Adipocyte (in vitro differentiated cells): ENCODE measurements around the gene AFTPH.
A peak's percentile ranks its signal among the peaks of the same experiment; 100 is the strongest.

ENCODE experiments used
- DNase-seq: peaks from one replicate; pipeline ENCODE4 v3.0.0-alpha.2; 2015; ENCODE audit warnings: low read depth
- H3K27me3 ChIP-seq: replicated peaks from 2 replicates; pipeline ENCODE4 v1.7.0; 2013; ENCODE audit warnings: mild to moderate bottlenecking, low read length, moderate library complexity; ENCODE audit not compliant: control insufficient read depth, insufficient read depth
- H3K36me3 ChIP-seq: 2 replicates; pipeline ENCODE4 v1.7.0; 2013; ENCODE audit warnings: low read length, mild to moderate bottlenecking, moderate library complexity; ENCODE audit not compliant: control insufficient read depth, insufficient read depth, severe bottlenecking
- H3K4me1 ChIP-seq: 2 replicates; pipeline ENCODE4 v1.7.0; 2013; ENCODE audit warnings: mild to moderate bottlenecking, low read length, moderate library complexity; ENCODE audit not compliant: control insufficient read depth, insufficient read depth
- H3K4me3 ChIP-seq: 2 replicates; pipeline ENCODE4 v1.7.0; 2013; ENCODE audit warnings: mild to moderate bottlenecking, low read length, moderate library complexity
- H3K9ac ChIP-seq: 2 replicates; pipeline ENCODE4 v1.7.0; 2013; ENCODE audit warnings: mild to moderate bottlenecking, low read length, moderate library complexity
- H3K9me3 ChIP-seq: 2 replicates; pipeline ENCODE4 v1.7.0; 2013; ENCODE audit warnings: mild to moderate bottlenecking, low read length, moderate library complexity; ENCODE audit not compliant: control insufficient read depth

AFTPH gene

DNA sequence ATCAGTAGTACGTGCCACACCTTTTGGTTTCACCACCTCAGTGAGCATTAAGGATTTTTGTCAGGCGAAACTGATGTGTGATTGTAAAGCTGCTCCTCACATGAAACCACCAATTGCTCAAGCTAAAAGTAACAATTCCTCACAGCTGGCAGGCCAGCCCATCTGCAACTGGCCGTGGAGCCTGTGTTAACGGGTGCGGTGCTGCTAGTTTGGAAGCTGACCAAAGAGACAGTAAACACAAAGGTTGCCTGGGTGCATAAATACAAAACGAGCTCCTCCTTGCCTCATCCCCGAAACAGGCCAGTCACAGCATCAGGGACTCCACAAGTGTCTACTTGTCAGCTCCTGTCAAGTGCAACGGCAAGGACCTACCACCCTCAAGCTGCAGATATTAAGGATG lies 38.2 kb upstream of the AFTPH start:
- no peaks in the 10 kb centered on the region for H3K36me3 ChIP-seq
- DNase-seq = peak; percentile 5
- peaks cover 3% of the 10 kb centered on the region for H3K27me3 ChIP-seq
- H3K9ac ChIP-seq = no peak overlapping the region
- H3K4me3 ChIP-seq = no peak overlapping the region
- peaks cover 11% of the 10 kb centered on the region for H3K4me1 ChIP-seq
- H3K9me3 ChIP-seq = no peaks in the 10 kb centered on the region

DNA sequence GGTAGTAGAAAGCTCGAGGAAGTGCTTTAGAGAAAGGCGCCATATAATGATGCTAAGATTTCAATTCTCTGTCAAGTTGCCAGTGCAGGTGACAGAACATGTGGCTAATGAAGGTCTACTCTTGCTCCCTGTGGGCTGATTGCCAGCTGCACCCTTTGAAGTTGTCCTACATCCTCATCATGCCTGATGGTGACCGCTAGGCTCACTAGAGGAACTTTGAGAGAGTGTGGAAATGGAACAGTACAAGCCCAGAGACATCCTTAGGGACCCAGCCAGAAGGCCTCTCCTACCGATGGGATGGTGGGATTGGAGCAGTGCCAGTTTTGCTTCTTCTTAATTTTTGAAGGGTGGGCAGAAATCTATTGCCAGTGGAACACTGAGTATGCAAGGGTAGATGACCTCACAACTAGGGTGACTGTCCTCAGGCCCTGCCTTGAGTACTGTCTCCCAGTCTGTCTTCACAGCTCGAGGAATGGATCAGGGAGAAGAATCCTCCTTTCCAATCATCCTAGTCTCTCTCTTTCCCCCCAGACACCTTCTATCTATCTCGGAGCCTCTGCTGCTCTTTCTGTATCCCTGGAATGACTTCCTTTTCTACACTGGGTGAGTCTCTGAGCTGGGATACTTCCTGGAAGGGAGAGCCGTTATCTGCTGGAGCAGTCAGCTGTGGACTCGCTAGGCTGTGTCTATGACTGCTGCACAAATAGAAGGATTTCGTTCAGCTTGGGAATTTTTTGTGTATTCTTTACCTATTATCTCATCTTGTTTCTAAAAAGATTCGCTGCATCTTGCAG lies 36.7 kb upstream of the AFTPH start:
- Histone ChIP-seq H3K36me3 (no peaks in the 10 kb centered on the region), H3K9me3 (no peaks in the 10 kb centered on the region), H3K9ac (no peak overlapping the region), H3K4me3 (no peak overlapping the region), H3K4me1 (peaks cover 11% of the 10 kb centered on the region), H3K27me3 (peaks cover 3% of the 10 kb centered on the region)
- no peak for DNase-seq

DNA sequence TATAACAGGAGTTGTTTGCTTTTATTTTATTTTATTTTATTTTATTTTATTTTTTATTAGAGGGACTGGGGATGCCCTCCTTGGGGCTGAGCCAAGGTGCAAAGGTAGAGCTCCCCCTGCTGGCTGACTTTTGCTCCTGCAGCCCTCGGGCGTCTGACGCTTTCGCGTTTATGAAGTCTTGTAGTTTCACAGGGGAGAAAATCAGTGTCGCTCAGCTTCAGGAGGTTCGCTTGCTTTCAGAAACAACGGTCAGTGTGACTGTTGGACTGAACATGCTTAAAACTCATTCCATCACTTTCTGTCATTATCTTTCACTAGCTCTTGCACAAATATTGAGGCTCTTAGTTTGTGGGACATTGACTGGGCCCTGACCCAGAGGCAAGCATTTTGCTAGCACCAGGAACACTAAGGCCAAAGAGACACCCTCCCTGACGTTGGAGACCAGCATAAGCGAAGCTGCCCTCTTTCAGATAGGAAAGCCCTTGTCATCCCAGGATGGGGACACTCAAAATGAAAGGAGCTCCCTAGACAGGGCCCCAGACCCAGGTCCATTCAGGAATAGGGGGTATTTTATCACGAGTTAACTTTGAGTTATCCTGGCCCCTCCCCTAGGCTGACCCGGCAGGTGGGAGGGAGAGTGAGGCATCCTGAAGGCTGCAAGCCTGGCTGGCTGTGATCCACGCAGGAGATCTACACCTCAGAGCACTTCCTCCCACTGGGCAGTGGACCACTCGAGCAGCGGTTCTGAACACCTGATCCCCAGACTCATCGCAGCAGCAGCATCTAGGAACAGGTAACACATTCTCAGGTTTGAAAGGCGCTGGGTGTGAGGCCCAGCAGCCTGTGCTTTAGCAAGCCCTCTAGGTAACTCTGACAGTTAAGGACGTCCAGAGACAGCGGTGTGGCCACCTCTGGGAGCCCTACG lies 35.8 kb upstream of the AFTPH start:
- H3K4me1 ChIP-seq = peaks cover 11% of the 10 kb centered on the region
- no peak overlapping the region for H3K4me3 ChIP-seq
- H3K36me3 ChIP-seq = no peaks in the 10 kb centered on the region
- peak overlapping the region; percentile 39 for H3K9ac ChIP-seq
- DNase-seq = peak; percentile 79
- no peaks in the 10 kb centered on the region for H3K9me3 ChIP-seq
- peaks cover 3% of the 10 kb centered on the region for H3K27me3 ChIP-seq

DNA sequence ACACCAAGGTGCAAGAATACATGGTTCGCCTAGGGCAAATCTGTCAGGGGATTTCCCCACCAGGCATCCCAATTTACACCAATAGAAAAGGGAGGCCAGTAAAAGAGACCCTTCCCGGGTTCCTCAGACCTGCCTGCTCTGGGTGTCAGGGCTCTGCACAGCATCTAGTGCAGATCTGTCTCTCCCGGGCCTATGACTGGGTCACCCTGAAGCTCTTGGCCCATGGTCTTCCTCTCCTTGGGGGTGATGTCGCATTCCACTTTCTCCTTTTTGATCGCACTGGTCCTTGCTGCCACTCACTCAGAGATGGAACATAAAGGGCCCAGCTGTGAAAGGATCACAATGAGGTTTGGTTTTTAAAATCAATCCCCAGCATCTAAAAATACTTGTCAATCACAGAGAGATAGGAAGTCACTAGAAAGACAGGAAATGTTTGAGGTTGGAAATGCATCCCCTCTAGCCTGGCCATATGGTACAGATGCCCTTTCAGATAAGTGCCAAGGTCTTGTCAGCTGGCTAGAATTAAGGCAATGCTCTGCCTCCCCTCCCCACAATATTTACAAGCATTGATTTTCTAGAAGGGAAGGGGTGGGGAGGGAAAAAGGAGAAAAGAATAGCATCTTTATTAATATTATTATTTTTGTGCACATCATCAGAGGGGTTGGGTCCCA lies 34.9 kb upstream of the AFTPH start:
- H3K27me3 ChIP-seq = peaks cover 3% of the 10 kb centered on the region
- DNase-seq = no peak
- no peaks in the 10 kb centered on the region for H3K9me3 ChIP-seq
- no peak overlapping the region for H3K4me3 ChIP-seq
- no peaks in the 10 kb centered on the region for H3K36me3 ChIP-seq
- H3K9ac ChIP-seq = no peak overlapping the region
- peaks cover 11% of the 10 kb centered on the region for H3K4me1 ChIP-seq

DNA sequence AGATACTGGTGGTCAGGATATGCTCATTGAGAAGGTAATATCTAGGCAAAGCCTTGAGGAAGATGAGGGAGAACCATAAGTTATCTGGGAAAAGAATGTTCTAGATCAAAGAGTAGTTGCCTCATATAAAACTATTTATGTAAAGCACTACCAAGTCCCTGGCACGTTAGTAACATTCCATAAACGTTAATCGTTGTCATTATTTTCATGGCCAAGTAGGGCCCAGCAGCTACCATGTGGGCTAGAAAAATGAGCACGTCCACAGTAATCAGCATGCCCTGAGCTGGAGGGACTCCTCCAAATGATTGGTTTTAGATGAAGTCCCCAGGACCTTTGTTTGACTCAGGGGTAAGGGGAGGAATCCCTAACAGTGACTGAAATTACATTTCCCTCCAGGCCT lies 32.7 kb upstream of the AFTPH start:
- peaks cover 3% of the 10 kb centered on the region for H3K4me1 ChIP-seq
- H3K4me3 ChIP-seq = no peak overlapping the region
- no peak overlapping the region for H3K9ac ChIP-seq
- peak; percentile 40 for DNase-seq
- peaks cover 3% of the 10 kb centered on the region for H3K27me3 ChIP-seq
- no peaks in the 10 kb centered on the region for H3K9me3 ChIP-seq
- no peaks in the 10 kb centered on the region for H3K36me3 ChIP-seq

DNA sequence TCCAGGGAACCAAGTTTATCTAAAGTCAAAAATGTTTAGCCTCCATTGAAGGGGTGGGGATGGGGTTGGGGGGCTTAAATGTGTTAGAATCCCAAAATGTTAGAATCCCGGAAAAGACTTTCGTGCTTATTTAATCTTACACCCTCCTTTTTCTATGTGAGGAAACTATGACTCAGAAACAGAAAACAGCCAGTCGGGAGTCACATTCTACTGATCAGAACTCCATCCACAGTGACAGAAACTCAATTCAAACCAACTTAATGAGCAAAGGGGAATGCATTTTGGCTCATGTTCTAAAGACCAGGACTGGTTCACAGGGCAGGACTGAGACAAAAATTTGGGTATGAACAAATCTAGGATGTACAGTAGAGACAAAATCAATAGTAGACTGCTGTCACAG lies 31.9 kb upstream of the AFTPH start:
- Histone ChIP-seq H3K36me3 (no peaks in the 10 kb centered on the region), H3K4me3 (no peak overlapping the region), H3K4me1 (peaks cover 3% of the 10 kb centered on the region), H3K9me3 (no peaks in the 10 kb centered on the region), H3K27me3 (no peaks in the 10 kb centered on the region), H3K9ac (no peak overlapping the region)
- no peak for DNase-seq

DNA sequence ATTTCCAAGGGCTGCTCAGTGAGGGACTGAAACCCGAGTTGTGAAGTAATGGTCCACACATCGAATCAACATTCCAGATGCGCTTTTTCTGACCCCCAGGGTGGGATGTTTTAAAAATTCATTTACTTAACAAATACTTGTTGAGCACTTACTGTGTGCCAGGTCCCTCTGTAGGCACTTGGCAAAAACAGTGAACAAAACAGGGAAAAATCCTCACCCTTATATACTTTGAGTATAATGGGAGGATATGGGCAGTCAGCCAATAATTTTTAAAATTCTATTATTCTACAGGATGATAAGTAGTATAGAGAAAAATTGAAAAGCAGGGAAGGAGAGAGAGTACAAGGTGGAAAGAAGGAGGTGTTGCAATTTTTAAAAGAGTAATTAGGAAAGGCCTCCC lies 31.3 kb upstream of the AFTPH start:
- H3K9ac ChIP-seq = no peak overlapping the region
- H3K27me3 ChIP-seq = no peaks in the 10 kb centered on the region
- DNase-seq = no peak
- H3K36me3 ChIP-seq = no peaks in the 10 kb centered on the region
- H3K4me1 ChIP-seq = peaks cover 3% of the 10 kb centered on the region
- H3K9me3 ChIP-seq = no peaks in the 10 kb centered on the region
- no peak overlapping the region for H3K4me3 ChIP-seq

DNA sequence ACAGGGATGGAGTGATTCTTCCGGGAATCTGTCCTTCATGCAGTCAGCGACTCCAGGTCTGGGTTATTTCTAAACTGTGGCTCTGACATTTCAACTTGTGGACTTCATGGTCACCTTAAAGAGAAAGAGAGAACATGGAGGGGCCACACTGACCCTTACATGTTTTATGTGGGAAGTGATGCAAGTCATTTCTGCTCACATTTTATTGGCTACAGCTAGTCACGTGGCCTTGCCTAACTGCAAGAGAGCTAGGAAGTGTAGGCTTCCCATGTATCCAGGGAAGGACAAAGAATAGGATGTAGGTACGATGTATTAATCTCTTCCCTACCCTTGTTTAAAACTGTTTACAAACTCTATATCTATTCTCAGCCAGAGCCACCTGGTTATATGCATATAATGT lies 30.3 kb upstream of the AFTPH start:
- Histone ChIP-seq H3K4me1 (no peaks in the 10 kb centered on the region), H3K27me3 (peaks cover 7% of the 10 kb centered on the region), H3K4me3 (no peak overlapping the region), H3K36me3 (no peaks in the 10 kb centered on the region), H3K9ac (no peak overlapping the region), H3K9me3 (no peaks in the 10 kb centered on the region)
- DNase-seq = no peak

DNA sequence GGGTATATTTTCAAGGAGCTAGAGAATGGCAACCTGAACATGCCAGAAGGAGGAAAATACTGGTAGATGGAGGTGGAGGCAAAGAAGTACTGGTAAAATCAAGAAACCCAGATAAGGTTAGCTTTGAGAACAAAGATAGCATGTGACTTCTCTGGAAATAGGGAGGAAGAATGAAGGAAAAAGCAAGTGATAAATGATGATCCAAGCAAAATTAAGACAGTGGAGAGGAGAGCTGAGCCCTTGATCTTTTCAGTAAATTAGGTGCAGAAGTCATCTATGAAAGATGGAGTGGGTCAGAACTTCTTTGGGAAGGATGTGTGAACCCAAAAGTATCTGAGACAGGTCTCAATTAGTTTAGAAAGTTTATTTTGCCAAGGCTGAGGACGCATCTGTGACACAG lies 25.7 kb upstream of the AFTPH start:
- H3K27me3 ChIP-seq = peaks cover 21% of the 10 kb centered on the region
- H3K9ac ChIP-seq = no peak overlapping the region
- no peak for DNase-seq
- no peak overlapping the region for H3K4me3 ChIP-seq
- no peaks in the 10 kb centered on the region for H3K9me3 ChIP-seq
- no peaks in the 10 kb centered on the region for H3K4me1 ChIP-seq
- no peaks in the 10 kb centered on the region for H3K36me3 ChIP-seq

DNA sequence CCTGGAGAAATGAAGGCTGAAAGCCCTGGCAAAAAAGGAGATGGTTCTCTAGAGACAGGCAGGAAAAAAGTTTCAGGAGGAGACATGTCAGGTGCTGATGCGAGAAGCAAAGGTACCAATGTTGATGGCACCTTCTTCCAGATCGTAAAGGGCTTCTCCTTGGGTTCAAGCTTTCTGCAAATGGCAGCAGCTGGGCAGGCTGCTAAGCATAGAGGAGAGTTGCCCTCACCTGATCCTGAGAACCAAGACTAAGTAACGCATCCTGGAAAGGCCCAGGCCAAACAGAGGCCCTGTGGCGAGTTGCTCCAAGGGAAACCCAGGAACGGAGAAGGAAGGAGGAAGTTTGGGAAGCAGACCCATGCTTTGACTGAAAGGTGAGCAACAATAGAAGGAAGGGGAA lies 23.6 kb upstream of the AFTPH start:
- Histone ChIP-seq H3K9ac (no peak overlapping the region), H3K4me3 (no peak overlapping the region), H3K36me3 (no peaks in the 10 kb centered on the region), H3K4me1 (no peaks in the 10 kb centered on the region), H3K27me3 (peaks cover 21% of the 10 kb centered on the region), H3K9me3 (no peaks in the 10 kb centered on the region)
- no peak for DNase-seq

DNA sequence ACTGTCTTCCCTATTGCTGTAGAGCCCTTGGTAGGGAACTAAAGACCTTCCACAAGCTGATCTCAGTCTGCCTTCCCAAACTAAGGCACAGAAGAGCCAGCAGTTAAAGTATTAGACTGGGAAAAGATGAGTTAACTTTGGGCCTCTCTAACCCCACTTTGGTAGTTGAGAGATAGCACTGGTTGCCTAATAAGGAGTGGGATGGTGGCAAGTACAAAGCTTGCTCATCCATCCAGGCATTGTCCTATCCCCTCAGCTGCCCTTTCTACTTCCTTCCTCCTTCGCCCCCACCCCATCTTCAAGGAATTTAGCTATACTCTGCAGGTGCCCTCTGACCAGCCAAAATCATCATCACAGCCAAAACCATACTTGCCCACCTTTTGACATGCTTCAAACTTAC lies 22.2 kb upstream of the AFTPH start:
- Histone ChIP-seq H3K27me3 (peaks cover 21% of the 10 kb centered on the region), H3K4me1 (no peaks in the 10 kb centered on the region)
- no peak for DNase-seq

More for the DNA sequence above, 22.2 kb upstream of the AFTPH start:
- H3K9ac ChIP-seq = no peak overlapping the region
- H3K4me3 ChIP-seq = no peak overlapping the region
- no peaks in the 10 kb centered on the region for H3K36me3 ChIP-seq
- H3K9me3 ChIP-seq = no peaks in the 10 kb centered on the region
